HG03139 (cell line): ENCODE results near the gene GCAT.
A peak's percentile ranks its signal among the peaks of the same experiment; 100 is the strongest.

ENCODE experiments used
- ATAC-seq: cut with Tn5 transposase; IDR thresholded peaks from one replicate; pipeline ENCODE4 v1.9.1; 2021; ENCODE audit not compliant: unreplicated experiment

Gene GCAT

DNA sequence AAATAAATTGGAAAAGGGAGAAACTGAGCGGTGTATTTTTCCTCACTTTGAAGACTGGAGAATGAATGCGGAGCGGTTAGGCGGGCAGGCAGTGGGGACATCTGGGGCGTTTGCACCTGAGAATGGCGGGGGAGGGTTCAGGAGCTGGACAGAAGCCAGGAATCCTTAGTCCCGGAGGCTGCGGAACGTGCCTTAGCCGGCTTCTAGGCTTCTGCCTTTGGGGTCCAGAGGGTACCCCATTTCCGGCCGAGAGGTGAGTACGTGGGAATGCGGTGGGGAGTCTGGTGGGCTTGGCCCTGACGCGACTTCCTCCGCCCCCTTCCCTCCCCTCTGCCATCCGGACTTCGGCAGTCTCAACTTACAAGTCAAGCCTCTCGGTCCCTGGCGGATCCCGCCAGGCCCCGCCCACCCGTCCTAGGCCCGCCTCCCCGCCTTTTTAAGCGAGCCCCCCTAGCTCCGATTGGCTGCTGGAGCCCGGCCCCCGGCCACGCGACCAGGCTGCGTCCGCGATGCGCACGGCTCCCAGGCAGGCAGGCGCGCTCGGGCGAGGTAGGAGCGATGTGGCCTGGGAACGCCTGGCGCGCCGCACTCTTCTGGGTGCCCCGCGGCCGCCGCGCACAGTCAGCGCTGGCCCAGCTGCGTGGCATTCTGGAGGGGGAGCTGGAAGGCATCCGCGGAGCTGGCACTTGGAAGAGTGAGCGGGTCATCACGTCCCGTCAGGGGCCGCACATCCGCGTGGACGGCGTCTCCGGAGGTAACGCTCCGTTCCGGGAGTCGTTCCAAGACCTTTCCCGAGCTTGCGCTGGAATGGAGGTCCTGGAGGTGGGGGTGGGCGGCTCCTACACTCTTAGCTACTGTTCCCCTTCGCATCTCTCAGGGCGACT is at the start of gene GCAT:
GCAT (plus strand) TSS at position 525 of the 884 bp plus-strand sequence; CDS start at position 559, 34 bp downstream.
- ATAC-seq, result peak; percentile 66

DNA sequence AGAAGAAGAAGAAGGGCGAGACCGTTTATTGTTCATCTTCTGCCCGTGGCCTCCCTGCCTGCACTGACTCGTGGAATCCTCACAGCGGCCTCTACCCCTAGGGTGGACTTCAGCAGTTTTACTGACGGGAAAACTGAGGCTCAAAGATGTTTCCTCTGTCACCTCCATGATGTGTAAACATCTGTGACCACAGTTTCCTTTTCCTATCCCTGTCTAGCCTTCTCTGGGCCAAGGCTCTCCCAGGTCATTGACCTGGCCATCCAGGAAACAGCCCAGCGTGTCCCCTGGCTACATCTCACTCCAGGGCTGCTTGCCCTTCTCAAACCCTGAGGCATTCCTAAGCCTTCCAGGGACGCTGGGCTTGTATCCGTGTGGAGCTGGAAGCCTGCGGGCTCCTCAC is 49.0 kb upstream of the GCAT start:
- ATAC-seq, result no peak

DNA sequence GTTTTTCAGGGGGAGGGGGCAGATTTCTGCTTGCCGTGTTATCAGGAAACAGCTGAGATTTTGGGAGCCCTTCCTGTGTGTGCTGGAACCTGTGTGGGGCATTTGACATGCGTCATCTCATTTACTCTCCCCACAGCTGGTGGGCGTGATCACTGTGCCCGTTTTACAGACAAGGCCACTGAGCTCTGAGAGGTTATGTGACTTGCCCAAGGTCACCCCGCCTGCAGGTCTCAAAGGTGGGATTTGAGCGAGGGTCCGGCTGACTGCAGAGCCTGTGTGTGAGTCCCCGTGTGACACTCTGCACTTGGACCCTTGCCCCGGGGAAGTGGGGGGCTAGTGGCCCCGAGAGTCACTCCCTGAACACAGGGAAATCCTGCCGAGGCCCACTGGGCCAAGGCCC is 48.5 kb upstream of the GCAT start:
- no peak for ATAC-seq

DNA sequence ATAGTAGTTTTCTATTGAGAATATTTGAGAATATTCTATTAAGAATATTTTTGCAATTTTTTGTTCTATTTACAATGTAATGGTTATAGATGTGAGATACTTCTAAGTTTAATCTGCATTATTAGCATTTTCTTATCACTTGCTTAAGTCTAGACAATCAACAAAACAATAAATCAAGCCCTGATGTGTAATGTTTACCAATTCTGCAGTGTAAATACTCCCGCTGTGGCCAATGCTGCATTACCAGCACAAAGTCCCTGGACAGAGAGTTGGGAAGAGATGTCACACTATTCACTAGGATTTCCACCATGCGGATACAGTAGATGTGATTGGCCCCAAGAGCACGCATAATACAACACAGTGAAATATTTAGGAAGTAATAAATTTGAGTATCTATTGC is 47.6 kb upstream of the GCAT start:
- ATAC-seq, result no peak

DNA sequence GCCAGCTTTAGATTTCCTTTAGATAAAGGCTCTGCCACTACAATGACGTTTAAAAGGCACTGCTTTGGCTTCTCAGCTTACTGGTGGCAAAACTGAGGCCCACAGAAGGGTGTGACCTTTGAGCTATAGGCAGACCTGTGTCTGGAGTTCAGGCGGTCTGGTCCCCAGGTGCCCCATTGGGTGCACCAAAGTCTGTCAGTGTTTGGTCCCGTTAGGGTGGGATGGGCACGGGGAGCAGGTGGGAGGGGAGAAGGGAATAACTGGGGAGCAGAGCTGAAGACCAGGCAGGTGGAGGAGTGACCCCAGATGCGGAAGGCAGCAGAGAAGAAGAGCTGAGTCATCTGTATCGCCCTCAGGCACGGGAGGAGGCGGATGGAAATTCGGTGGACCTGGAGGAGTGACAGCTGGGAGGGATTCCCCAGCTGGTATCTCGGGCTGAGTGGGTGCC is 45.3 kb upstream of the GCAT start:
- ATAC-seq, result no peak

DNA sequence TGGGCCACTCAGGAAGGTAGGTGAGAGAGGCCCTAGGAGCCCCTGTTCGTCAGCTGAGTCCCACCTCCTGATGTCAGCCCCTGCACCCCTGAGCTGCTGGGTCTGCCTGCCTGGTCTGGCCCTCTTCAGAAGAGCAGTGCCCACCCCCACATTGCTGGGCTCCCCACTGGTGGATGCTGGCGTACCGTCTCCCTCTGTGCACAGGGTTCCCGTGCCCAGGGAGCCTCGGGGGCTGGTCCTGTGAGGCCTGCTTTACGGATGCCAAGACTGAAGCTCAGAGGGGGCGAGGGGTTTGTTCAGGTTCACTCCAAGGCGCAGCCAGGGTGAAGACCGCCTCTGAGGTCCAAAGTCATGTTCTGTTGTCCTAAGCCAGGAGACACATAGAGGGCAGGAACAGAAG is 44.7 kb upstream of the GCAT start:
- ATAC-seq, result no peak

DNA sequence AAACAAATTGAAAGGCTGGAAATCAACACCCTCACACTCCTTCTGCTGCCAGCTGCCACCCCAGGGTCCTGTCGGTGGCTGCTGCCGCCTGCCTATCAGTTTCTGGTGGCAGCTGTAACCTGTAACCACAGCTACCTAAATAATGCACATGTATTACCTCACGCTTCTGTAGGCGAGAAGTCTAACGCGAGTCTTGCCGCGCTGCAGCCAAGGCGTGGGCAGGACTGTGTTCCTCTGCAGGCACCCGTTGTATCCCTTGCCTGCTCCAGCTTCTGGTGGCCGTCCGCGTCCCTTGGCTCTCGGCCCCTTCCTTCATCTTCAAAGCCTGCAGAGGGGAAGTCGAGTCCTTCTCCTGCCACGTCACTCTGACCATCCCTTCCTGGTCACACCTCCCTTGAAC is 44.1 kb upstream of the GCAT start:
- ATAC-seq, result no peak

DNA sequence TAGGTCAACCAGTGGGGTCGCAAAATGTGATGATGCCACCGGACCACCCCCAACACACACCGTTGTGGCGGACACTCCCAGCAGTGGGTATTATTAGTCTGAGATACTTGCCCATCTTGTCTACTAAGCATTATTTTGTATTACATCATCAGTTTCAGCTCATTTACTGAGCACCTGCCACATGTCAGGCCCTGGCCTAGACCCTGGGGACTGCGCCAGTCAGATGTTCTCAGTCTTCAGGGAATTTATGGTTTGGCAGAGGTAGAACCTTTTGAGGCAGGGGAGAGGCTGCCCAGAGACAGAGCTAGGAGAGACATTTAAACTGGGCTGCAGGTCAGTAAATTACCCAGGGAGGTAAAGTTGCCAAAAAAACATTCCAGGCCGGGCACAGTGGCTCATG is 43.1 kb upstream of the GCAT start:
- no peak for ATAC-seq

DNA sequence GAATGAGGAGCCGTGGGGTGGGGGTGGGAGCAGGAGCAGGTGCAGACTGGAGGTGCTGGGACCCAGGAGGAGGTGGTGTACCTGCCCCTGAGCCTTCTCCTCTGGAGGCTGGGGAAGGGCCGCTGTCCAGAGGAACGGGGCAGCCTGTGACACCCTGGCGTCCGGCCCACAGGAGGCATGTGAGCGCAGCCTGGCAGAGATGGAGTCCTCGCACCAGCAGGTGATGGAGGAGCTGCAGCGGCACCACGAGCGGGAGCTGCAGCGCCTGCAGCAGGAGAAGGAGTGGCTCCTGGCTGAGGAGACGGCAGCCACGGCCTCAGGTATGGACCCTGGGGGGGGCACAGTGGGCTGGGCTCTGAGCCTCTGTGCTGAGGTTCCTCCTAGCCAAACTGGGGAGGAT is 42.2 kb upstream of the GCAT start:
- no peak for ATAC-seq

DNA sequence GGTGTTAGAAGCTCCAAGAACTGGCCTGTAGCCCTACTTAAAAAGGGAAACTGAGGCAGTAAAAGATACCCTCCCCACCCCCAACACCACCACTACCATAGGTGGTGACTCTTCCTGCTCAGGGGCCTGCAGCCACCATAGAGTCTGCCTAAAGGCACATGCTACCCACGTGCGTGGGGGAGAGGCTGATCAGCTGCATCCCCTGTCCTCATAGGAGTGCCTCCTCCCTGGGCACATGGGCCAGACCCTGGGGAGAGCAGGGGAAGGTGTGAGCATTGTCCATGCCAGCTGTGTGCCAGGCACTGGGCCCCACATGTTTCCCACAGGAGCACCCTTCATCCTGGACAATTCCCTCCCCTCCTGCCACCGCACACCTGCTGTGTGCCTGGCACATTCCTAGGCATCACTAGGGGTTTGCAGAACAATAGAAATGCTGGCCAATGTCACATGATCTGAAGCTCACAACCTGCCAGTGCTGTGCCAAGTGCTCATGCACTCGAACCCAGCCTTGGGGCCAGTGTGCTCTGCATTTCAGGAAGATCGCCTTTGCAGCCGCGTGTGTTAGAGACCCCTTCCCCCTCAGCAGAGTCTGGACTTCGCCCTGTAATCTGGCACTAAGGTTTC is 41.7 kb upstream of the GCAT start:
- no peak for ATAC-seq

DNA sequence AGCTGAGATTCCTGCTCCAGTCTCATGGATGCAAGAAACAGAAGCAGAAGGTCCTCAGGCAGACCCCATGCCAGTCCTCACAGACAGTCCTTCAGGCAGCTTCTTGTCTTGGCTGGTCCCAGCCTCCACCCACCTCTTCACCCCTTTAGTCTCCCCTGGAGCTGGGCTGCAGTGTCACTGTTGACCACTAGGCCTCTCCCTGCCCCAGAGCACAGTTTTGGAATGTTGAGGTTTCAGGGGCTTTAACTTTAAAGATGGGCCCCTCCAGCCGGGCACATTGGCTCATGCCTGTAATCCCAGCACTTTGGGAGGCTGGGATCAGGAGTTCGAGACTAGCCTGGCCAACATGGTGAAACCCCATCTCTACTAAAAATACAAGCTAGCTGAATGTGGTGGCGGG is 39.5 kb upstream of the GCAT start:
- ATAC-seq, result no peak

DNA sequence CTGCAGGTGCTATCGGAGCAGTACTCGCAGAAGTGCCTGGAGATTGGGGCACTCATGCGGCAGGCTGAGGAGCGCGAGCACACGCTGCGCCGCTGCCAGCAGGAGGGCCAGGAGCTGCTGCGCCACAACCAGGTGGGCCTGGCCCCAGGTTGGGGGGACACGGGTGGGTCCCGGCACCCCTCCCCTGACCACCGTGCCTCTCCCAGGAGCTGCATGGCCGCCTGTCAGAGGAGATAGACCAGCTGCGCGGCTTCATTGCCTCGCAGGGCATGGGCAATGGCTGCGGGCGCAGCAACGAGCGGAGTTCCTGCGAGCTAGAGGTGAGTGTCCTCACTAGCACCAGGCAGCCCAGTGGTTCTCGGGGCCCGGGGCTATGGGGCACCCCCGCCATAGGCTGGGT is 38.7 kb upstream of the GCAT start:
- ATAC-seq, result no peak

DNA sequence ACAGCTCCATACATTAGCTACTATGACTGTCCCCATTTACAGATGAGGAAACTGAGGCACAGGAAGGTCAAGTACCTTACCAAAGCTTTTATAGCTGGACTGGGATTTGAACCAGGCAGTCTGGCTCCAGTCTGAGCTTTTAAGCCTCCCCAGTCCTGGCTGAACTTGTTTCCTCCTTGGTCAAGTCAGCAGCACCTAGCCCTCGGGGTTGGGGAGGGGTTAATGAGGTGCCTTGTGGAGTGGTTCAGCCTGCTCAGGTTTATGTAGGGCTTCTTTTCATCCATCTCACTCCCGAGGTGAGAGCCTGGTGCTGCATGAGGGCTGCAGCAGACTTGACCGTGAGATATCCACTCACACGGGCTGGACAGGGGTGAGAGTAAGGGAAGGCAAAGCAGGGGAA is 36.7 kb upstream of the GCAT start:
- ATAC-seq, result no peak

DNA sequence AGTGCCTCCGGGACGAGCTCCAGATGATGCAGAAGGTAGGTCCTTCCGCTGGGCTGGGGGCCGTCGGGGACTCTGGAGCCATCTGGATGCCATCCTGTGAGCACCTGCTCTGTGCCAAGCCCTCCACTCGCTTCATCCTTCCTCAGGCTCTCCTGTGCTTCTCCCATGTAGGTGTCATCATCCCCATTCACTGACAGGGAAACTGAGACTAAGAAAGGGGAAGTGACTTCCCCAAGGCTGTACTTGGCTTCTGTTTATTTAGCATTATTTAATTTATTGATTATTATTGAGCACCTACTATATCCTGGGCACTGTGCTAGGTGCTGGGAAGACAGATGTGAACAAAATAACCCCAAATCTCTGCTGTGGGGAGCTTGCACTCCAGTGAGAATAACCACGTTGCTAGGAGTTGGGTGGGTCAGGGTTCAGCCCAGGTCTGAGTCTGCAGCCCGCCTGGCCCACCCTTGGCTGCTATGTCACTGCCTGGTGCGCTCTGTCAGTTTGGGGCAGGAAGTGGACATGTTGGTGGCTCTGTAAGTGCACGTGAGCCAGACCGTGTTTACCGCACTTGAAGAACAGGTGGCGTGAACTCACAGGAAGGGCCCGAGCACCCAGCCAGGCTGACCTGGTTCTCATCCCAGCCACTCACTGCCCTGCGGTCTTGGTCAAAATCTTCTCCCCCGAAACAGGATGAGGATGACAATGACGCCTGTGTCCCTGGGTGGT is 35.9 kb upstream of the GCAT start:
- no peak for ATAC-seq

DNA sequence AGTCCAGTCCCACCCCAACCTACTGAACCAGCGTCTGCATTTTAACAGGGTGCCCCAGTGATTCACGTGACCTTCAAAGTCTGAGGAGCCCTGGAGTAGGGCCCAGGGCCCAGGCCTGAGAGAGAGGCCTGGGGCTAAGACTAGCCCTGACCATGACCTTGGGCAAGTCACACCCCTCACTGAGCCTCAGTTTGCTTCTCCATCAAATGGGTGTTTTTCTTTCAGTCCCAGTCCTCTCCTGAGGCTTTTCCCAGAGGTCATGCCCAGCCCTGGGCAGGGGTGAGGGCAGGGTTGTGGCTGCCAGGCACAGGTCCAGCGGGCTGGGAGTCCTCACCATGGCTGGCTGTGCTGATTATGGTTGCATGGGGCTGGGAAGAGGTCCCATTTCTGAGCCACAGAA is 33.0 kb upstream of the GCAT start:
- no peak for ATAC-seq

DNA sequence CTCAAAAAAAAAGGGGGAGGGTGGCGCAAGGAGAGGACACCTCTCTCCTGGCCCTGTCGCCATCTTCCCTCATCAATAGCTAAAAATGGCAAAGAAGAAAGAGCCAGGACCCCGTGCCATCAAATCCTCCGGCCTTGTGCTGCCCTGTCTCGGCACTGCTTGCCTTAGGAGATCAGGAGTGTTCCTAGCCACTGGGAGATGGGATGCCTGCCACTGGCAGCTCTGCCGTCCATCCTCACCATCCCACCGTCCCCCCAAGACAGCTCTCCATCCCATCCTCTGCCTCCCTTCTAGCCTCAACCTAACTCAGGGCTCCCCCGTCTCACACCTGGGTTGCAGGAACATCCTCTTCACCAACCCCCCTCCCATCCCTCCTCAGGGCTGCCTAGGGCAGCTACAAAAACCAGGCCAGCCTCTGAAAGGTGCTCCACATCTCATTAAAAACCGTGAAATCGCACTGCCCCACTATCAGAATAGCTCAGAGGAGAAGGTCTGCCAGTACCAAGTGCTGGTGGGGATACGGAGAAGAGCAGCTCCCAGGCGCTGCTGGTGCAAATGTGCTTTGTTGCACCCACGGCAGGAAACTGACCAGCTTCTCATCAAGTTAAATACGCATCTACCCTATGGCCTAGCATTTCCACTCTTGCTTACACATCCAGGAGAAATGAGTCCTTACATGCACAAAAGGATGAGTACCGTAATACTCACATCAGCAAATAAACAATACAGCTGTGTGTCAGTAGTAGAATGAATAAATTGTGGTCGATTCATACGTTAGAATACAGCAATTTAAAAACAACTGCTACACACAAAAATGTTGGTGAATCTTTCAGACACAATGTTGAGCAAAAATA is 31.7 kb upstream of the GCAT start:
- no peak for ATAC-seq

DNA sequence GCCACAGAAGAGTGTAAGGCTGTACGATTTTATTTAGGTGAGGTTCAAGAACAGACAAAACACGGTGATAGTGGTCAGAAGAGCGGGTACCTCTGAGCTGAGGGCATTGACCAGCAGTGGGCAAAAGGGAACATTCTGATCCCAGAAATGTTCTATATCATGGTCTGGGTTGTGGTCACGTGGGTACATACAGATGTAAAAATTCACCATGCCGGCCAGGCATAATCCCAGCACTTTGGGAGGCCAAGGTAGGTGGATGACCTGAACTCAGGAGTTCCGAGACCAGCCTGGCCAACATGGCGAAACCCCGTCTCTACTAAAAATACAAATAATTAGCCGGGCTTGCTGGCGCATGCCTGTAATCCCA is 31.1 kb upstream of the GCAT start:
- no peak for ATAC-seq

DNA sequence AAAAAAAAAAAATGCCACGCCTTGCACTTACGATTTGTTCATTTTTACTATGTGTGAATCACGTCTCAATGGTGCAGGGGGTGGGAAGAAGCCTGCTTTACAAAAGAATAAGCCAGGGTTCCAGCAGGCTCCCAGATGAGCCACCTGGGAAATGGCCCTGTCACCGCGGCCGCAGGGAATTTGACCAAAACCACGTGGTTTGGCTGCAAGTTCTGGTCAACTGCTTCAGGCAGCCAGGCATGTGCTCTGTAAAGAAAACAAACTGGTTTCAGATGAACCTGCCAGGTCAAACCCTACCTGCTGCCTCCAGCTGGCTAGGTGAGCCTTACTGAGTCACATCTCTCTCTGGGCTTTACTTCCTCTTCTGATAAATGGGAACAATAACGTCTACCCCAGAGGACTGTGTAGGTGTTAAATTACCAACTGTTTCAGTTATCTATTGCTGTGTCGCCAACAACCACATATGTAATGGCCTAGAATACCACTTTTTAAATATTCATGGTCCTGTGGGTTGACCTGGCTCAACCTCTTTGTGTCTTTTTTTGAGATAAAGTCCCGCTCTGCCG is 30.5 kb upstream of the GCAT start:
- ATAC-seq, result no peak

DNA sequence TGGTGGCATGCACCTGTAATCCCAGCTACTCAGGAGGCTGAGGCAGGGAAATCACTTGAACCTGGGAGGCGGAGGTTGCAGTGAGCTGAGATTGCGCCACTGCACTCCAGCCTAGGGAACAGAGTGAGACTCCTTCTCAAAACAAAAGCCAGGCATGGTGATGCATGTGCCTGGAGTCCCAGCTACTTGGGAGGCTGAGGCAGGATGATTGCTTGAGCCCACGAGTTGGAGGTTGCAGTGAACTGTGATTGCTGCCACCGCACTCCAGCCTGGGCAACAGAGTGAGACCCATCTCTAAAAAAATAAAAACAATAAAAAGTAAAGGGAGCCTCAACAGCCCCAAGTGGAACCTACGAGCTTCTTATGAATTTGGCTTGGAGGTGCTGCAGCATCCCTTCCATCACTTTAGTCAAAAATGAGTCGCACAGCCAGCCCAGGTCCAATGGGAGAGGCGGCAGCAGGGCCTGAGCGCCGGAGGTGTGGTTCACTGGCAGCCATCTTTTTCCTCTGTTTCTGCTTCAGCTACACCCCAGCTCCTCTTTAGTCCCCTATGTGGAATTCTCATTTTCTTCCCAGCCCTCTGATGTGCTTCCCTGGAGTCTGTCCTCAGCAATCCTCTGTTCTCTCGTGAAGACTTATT is 29.2 kb upstream of the GCAT start:
- no peak for ATAC-seq

DNA sequence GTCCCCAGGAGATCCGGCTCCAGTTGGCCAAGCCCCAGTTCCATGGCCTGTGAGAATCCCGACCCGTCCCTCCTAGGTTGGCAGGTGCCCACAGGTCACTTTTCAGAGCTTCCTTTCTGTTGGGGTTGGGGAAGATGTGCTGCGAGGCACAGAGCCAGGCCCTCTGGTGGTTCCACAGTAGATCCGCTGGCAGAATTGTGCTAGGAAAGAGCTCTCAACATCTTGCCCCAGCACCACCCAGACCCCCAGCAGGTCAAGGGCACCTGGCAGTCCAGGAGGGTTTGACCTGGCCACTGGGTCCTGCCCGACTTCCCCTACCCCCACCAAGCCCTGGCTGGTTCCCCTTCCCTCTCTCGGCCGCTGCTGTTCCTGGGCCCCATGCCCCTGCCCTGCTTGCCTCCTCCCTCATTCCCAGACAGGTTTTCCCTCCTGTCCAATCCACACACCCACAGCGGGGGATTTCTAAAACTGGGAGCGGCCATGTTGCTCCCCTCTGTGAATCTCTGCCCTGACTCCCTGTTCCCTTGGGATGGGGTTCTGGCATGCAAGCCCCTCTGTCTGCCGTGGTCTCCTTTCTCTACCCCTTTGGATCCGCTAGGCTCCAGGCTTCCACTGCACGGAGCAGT is 26.2 kb upstream of the GCAT start:
- no peak for ATAC-seq
